GM12891 (cell line): ENCODE results near the gene PSMB7.

ENCODE experiments used
- POLR2A ChIP-seq: IDR thresholded peaks from 2 replicates; pipeline ENCODE4 v1.6.1; 2011; ENCODE audit warnings: low read depth, low read length, control low read depth
- POLR2AphosphoS5 ChIP-seq: IDR thresholded peaks from 2 replicates; pipeline ENCODE4 v1.6.1; 2011; ENCODE audit warnings: low read depth, low read length, control low read depth

DNA sequence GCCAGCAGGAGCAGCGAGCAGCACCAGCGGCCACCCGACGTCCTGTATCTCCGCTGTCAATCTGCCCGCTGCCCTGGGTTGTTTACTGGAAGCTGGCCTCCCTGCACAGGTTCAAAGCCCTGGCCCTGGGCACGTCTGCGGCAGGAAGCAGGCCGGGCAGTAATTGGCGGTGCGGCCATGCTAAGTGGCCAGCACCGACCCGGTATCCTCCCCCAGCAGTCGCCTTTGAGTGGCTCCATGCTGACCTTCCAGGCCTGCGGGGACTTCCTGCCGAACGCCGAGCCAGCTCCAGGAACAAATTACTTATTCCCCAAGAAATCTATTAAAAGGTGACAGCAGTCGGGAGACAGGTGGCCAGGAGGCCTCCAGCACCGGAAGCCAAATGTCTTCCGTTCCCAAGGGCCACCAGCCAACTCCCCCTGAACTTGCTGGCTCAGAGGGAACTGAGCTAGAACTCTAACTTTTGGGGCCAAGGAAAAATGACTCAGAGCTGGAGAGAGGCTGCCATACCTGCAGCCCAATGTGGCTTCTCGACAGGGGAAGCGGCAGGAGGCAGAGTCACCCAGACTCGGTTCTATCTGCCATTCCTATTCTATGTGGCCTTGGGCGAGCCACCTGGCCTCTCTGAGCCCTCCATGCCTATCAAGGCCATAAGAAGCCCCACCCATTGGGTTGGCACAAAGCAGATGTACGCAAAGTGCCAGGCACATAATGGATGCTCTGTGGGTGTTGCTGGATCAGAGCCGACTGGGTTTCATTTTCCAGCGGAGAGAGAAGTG is 13.7 kb upstream of the PSMB7 start:
- TF ChIP-seq POLR2AphosphoS5 (no peak), POLR2A (no peak)
